BLaER1 treated with 17β-estradiol and CSF1 and Interleukin-3, amounts not matched to agents 10 nM and 100 nM (cell line): ENCODE results near the gene JUN.

Experiments
- H3K27ac ChIP-seq, 11 experiments: shearing (Covaris generic); formaldehyde crosslinking; 2 replicates each; pipeline ENCODE4 v1.8.1; 2022
- H3K27me3 ChIP-seq, 11 experiments: shearing (Covaris generic); formaldehyde crosslinking; 2 replicates each; pipeline ENCODE4 v1.8.1; 2022
- H3K36me3 ChIP-seq, 11 experiments: shearing (Covaris generic); formaldehyde crosslinking; 2 replicates each; pipeline ENCODE4 v1.8.1; 2022
- H3K4me1 ChIP-seq, 10 experiments: shearing (Covaris generic); formaldehyde crosslinking; 2 replicates each; pipeline ENCODE4 v1.8.1; 2022
- H3K4me2 ChIP-seq, 11 experiments: shearing (Covaris generic); formaldehyde crosslinking; 2 replicates each; pipeline ENCODE4 v1.8.1; 2022
- H3K4me3 ChIP-seq, 10 experiments: shearing (Covaris generic); formaldehyde crosslinking; 2 replicates each; pipeline ENCODE4 v1.8.1; 2022
- H3K9ac ChIP-seq, 11 experiments: shearing (Covaris generic); formaldehyde crosslinking; 2 replicates each; pipeline ENCODE4 v1.8.1; 2022
- H3K9me3 ChIP-seq, 11 experiments: shearing (Covaris generic); formaldehyde crosslinking; replicated peaks in 1 of 11; 2 replicates each; pipeline ENCODE4 v1.8.1; 2022
- H4K20me1 ChIP-seq, 11 experiments: shearing (Covaris generic); formaldehyde crosslinking; 2 replicates each; pipeline ENCODE4 v1.8.1; 2022
- Cebpa-rat ChIP-seq, 11 experiments: shearing (Covaris generic); IDR thresholded peaks; 2 replicates each; pipeline ENCODE4 v1.8.1; 2022

The JUN gene

DNA sequence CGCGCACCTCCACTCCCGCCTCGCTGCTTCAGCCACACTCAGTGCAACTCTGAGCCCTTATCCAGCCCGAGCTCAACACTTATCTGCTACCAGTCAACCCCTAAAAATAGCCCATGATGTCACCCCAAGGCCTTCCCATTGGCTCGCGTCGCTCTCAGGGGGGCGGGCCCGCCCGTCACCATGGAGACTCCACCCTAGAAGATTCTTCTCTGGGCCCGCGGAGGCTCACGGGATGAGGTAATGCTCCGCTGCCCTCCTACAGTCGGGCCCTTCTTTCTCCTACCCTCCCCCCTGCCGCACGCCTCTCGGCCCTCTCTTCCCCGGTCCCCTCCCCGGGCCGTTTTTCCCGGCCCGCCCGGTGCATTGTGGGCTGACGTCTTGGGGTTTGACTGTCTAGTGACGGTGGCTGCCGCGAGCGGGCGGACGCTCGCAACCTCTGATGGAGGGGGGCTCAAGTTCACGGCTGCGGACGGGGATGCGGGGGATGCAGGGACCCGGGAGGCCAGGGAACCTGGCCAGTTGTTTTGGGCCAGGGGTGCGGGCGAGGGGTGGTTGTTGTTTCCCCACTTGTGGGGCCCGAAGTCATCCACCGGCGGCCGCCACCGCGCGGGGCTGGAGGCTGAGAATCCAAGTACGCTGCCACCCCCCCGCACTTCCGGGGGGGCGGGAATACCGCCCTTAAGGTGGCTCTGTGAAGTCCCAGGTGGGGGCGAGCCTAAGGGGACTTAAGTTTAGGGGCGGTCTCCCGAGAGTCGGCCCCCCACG is at the start of gene JUN:
TSS of gene JUN (minus strand) at position 55 of the 765 bp plus-strand sequence. CDS start 977 bp downstream, outside the sequence.
- Histone ChIP-seq H3K9ac (peak within 1 kb of the TSS; percentile 90 to 100 (median 96)), H3K27ac (peak within 1 kb of the TSS; percentile 93 to 100 (median 97)), H3K36me3 (peaks cover 0 to 25% (median 0%) of the 10 kb centered on the region in 11 experiments; a peak in 7 of 22 replicates), H3K4me1 (peaks cover 19 to 35% (median 22%) of the 10 kb centered on the region in 10 experiments), H3K4me3 (peak within 1 kb of the TSS; percentile 77 to 99 (median 90)), H3K9me3 (peaks cover 0 to 14% (median 9%) of the 10 kb centered on the region in 11 experiments; a peak in 13 of 22 replicates), H3K4me2 (peak within 1 kb of the TSS; percentile 91 to 99 (median 96)), H4K20me1 (peaks cover 23 to 45% (median 39%) of the 10 kb centered on the region in 11 experiments; a peak in 19 of 22 replicates), H3K27me3 (peaks cover 0 to 5% (median 0%) of the 10 kb centered on the region in 11 experiments; a peak in 4 of 22 replicates)
- no peak for TF ChIP-seq Cebpa-rat (IDR thresholded peaks at IDR 0.05)

- Histone ChIP-seq H3K9me3 (peaks cover 3 to 7% (median 5%) of the 10 kb centered on the region in 11 experiments), H3K36me3 (0 out of 22 replicates have a peak, but pooled peaks cover 0 to 2% (median 0%) of the 10 kb centered on the region in 11 experiments), H3K4me1 (peaks cover 0 to 8% (median 0%) of the 10 kb centered on the region in 10 experiments; a peak in 3 of 20 replicates), H3K4me2 (no peak overlapping the region), H3K9ac (no peak overlapping the region), H3K4me3 (no peak overlapping the region), H4K20me1 (no peaks in the 10 kb centered on the region), H3K27me3 (no peaks in the 10 kb centered on the region), H3K27ac (no peak overlapping the region)
- TF ChIP-seq Cebpa-rat (IDR thresholded peaks at IDR 0.05), result no peak
Observed at GRCh38 chr1:58833166-58833565, 49.3 kb upstream of the JUN start.

DNA sequence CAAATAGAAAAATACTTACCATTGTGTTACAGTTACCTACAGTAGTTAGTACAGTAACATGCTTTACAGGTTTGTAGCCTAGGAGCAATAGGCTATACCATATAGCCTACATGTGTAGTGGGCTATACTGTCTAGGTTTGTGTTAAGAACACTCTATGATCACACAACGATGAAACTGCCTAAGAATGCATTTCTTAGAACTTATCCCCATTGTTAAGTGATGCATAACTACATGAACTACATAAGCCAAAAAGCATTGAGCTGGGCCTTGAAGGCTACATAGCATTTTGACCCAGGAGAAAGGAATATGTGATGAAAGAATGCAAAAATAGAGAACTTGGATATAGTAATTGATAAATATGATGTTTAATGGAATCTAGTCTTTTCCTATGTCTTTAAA is 46.4 kb upstream of the JUN start:
- TF ChIP-seq Cebpa-rat (IDR thresholded peaks at IDR 0.05), result no peak
- Histone ChIP-seq H4K20me1 (no peaks in the 10 kb centered on the region), H3K27me3 (no peaks in the 10 kb centered on the region), H3K4me1 (no peaks in the 10 kb centered on the region), H3K9ac (no peak overlapping the region), H3K27ac (no peak overlapping the region), H3K4me3 (no peak overlapping the region), H3K9me3 (peaks cover 22 to 30% (median 27%) of the 10 kb centered on the region in 11 experiments), H3K36me3 (0 out of 22 replicates have a peak, but pooled peaks cover 0 to 6% (median 0%) of the 10 kb centered on the region in 11 experiments), H3K4me2 (no peak overlapping the region)

DNA sequence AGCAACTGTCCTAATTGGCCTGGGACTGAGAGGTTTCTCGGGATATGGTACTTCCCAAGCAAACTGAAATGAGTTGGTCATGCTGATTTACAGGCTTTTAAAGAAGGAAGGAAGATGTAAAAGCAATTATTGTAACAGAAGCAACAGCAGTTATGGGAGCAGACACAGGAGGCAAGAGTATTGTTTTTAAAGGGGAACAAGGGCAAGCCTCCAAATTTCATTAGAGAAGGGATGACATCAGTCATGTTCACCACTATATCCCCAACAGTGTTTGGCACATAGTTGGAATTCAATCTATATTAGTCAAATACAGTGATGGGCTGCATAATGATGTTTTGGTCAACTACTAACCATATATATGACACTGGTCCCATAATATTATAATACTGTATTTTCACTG is 46.0 kb upstream of the JUN start:
- peaks cover 22 to 30% (median 27%) of the 10 kb centered on the region in 11 experiments for H3K9me3 ChIP-seq
- H3K4me2 ChIP-seq, result no peak overlapping the region
- H3K9ac ChIP-seq, result no peak overlapping the region
- H3K27ac ChIP-seq, result no peak overlapping the region
- H3K4me3 ChIP-seq, result no peak overlapping the region
- no peak for TF ChIP-seq Cebpa-rat (IDR thresholded peaks at IDR 0.05)
- H3K36me3 ChIP-seq, result 0 out of 22 replicates have a peak, but pooled peaks cover 0 to 6% (median 0%) of the 10 kb centered on the region in 11 experiments
- no peaks in the 10 kb centered on the region for H4K20me1 ChIP-seq
- H3K27me3 ChIP-seq, result no peaks in the 10 kb centered on the region
- peaks cover 0 to 2% (median 0%) of the 10 kb centered on the region in 10 experiments; a peak in 1 of 20 replicates for H3K4me1 ChIP-seq

GRCh38 chr1:58827298-58827697 is 43.5 kb upstream of the JUN start:
- TF ChIP-seq Cebpa-rat (IDR thresholded peaks at IDR 0.05), result no peak
- H3K4me2 ChIP-seq, result no peak overlapping the region
- H3K27me3 ChIP-seq, result no peaks in the 10 kb centered on the region
- H3K27ac ChIP-seq, result no peak overlapping the region
- no peak overlapping the region for H3K4me3 ChIP-seq
- peaks cover 0 to 21% (median 0%) of the 10 kb centered on the region in 10 experiments; a peak in 4 of 20 replicates for H3K4me1 ChIP-seq
- no peak overlapping the region for H3K9ac ChIP-seq
- H3K9me3 ChIP-seq, result peaks cover 22 to 30% (median 27%) of the 10 kb centered on the region in 11 experiments
- 0 out of 22 replicates have a peak, but pooled peaks cover 0 to 6% (median 0%) of the 10 kb centered on the region in 11 experiments for H3K36me3 ChIP-seq
- H4K20me1 ChIP-seq, result no peaks in the 10 kb centered on the region

GRCh38 chr1:58824753-58825389 is 41.0 kb upstream of the JUN start:
- H3K9me3 ChIP-seq, result peaks cover 22 to 30% (median 27%) of the 10 kb centered on the region in 11 experiments
- H3K4me1 ChIP-seq, result peaks cover 0 to 27% (median 0%) of the 10 kb centered on the region in 10 experiments; a peak in 7 of 20 replicates
- TF ChIP-seq Cebpa-rat (IDR thresholded peaks at IDR 0.05), result no peak
- no peak overlapping the region for H3K4me3 ChIP-seq
- no peaks in the 10 kb centered on the region for H3K27me3 ChIP-seq
- no peak overlapping the region for H3K4me2 ChIP-seq
- 0 out of 22 replicates have a peak, but pooled peaks cover 0 to 6% (median 0%) of the 10 kb centered on the region in 11 experiments for H3K36me3 ChIP-seq
- H3K9ac ChIP-seq, result no peak overlapping the region
- H3K27ac ChIP-seq, result no peak overlapping the region
- H4K20me1 ChIP-seq, result no peaks in the 10 kb centered on the region

DNA sequence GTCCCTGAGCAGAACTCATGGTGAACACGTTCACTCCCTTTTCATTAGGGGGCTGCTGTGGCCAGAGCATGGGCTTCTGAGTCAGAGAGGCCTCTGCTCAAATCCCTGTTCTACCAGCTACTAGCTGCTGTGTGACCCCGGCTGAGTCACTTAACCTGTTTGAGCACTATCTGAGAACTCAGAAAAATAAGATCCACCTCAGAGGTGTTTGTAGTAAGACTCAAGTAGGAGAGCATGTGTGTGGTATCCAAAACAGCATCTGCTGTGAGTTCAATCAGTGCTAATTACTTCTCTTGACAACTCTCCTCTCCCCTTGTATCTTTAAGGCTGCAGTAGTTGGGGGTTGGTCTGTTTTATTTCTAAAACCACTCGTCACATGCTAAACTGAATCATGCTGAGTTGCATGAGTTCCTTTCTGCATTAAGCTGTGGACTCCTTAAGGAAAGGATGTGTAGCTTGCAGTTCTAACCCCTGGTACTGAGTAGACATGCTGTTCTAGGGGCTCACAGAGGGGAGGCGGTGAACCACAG is 39.7 kb upstream of the JUN start:
- H3K4me2 ChIP-seq, result peak overlapping the region in 2 of 11 experiments; percentile 35 to 56; a peak in 4 of 22 replicates
- H3K4me1 ChIP-seq, result peaks cover 0 to 35% (median 0%) of the 10 kb centered on the region in 10 experiments; a peak in 7 of 20 replicates
- no peak overlapping the region for H3K4me3 ChIP-seq
- H3K9me3 ChIP-seq, result peaks cover 22 to 29% (median 25%) of the 10 kb centered on the region in 11 experiments
- H3K9ac ChIP-seq, result no peak overlapping the region
- H4K20me1 ChIP-seq, result no peaks in the 10 kb centered on the region
- no peak overlapping the region for H3K27ac ChIP-seq
- no peak for TF ChIP-seq Cebpa-rat (IDR thresholded peaks at IDR 0.05)
- H3K36me3 ChIP-seq, result 0 out of 22 replicates have a peak, but pooled peaks cover 0 to 6% (median 0%) of the 10 kb centered on the region in 11 experiments
- no peaks in the 10 kb centered on the region for H3K27me3 ChIP-seq

GRCh38 chr1:58821309-58821708 is 37.5 kb upstream of the JUN start:
- H3K4me2 ChIP-seq, result no peak overlapping the region
- peaks cover under 1 to 7% (median 3%) of the 10 kb centered on the region in 11 experiments; a peak in 13 of 22 replicates for H3K9me3 ChIP-seq
- no peak for TF ChIP-seq Cebpa-rat (IDR thresholded peaks at IDR 0.05)
- H3K36me3 ChIP-seq, result no peaks in the 10 kb centered on the region
- H3K27ac ChIP-seq, result no peak overlapping the region
- no peaks in the 10 kb centered on the region for H3K27me3 ChIP-seq
- H3K4me3 ChIP-seq, result no peak overlapping the region
- no peaks in the 10 kb centered on the region for H4K20me1 ChIP-seq
- H3K9ac ChIP-seq, result no peak overlapping the region
- H3K4me1 ChIP-seq, result peaks cover 4 to 44% (median 7%) of the 10 kb centered on the region in 10 experiments; a peak in 14 of 20 replicates
